ENCODE results near the gene CD109.
A peak's percentile ranks its signal among the peaks of the same experiment; 100 is the strongest.
"Not testable (repeated sequence)": the region's sequence is repeated elsewhere in the genome, so short reads cannot be mapped to it uniquely, and the experiment has no call there.

CD109 gene

DNA sequence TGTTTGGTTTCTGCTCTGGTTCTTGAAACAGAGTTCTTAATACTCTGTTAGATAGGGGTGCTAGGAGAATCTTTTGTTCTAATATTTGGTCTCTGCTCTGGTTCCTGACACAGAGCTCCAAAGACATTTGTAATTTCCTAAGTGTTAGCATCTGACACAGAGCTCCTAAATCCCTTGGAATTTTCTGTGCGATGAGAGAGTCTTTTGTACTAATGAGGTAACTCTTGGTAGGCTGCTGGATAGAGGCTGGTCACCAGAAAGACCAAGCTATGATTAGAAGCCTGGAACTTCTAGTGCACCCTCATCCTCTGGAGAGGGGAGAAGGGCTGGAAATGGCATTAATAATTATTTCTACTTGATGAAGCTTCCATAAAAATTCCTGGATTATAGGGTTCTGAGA lies 7.7 kb upstream of the CD109 start:
- no peak for DNase-seq

DNA sequence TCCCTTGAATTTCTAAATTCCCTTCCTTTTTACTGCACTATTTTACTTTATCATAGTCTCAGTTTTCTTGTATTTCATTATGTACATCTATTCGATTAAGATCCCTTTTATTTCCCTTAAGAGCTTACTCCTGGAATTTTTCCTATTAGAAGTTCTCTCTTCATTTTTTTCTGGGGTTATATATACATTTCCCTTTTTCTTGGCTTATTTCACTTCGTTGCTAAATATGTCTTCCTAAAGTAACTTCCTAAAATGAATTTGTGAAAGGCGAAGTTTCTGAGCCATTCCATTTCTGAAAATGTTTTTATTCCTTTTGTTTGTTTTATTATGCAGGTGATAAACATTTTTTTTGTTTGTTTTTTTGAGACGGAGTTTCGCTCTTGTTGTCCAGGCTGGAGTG lies 5.9 kb upstream of the CD109 start:
- no peak for DNase-seq

GRCh38 chr6:73691512-73691911 lies 4.5 kb upstream of the CD109 start:
- no peak for DNase-seq

DNA sequence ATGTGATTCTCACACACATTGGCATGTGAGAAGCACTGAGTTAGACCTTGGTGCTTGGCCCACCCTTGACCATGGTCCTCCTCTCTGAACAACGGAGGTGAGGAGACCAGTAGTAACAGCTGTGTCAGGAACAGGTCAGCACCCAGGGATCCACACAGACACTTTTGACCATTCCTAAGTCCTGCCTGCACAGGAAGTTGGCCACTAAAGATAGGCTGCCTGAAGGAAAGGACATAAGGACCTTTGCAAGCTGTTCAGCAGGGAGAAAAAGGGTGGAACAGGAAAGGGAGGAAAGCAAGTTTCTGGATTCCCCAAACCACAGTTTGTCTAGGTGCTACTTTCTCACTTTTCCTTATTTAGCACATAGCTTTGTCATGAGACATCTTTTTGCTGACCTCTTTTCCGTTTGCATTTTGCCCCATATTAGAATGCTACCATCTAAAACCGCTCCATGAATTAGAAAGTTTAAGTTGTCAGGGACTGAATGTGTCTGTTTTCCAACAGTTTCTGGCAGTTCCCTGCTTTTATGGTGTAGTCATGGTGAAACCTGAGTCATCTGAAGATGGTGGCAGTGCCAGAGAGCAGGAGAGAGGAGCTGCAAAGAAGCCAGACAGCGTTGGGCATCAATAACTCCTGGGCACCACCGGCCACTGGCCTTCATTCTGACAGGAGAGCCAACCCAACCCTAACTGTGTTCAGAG lies 1.1 kb upstream of the CD109 start:
- DNase-seq, result peak in 7 of 14 donors; percentile 2 to 50 (median 29)

DNA sequence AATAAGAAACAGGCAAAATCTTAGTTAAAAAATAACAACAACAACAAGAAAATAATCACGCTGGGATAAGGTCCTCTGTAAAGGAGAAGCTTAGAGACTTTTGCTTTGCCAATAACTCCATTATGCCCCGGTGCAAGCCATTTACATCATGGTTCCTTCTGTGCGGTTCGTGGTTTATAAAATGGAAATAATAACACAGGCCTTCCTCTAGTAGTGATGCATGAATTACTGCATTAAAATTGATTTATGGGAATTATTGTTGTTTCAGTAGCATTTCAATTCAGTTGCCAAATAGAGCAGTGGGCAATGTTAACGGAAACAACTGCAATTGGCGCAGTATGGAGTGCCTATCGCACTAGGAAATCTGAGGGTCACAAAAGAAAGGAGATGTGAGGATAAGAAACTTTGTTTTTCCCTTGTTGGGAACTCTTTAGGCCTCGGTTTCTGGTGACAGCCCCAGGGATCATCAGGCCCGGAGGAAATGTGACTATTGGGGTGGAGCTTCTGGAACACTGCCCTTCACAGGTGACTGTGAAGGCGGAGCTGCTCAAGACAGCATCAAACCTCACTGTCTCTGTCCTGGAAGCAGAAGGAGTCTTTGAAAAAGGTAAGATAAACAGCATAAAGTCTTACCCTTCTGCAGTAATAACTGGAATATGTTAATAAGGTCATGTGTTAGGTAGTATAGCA lies 1.1 kb downstream of the CD109 start:
- DNase-seq, result no peak

DNA sequence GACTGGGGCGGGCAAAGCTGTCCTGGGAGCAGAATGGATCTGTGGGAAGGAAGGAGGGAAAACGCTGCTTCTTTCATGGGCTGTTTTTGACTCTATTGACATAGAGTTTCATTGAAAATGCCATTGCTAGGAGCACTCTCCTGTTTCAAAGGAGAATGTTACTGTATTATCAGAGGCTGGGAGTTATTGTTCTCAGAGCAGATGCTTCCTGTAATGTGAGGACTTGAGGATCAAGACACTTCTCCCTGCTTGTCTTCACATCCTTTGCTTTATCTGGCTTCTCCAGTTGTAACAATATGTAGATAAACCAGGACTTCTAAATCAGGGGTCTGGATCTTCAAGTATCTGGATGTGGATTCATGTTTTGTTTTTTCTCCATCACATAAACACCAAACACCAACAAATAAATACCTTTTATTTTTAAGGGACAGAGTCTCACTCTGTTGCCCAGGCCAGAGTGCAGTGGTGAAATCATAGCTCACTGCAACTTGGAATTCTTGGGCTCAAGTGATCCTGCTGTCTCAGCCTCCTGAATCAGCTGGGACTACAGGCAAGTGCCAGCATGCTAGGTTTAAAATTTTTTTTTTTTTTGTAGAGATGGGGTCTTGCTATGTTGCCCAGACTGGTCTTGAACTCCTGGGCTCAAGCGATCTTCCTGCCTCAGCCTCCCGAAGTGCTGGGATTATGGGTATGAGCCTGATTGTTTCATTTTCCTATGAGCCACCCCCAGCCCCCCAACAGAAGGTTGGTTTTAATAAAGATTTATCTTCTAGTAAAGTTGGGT lies 3.9 kb downstream of the CD109 start:
- DNase-seq, result no peak

- DNase-seq, result no peak
Observed at GRCh38 chr6:73702444-73702843, 6.4 kb downstream of the CD109 start.

DNA sequence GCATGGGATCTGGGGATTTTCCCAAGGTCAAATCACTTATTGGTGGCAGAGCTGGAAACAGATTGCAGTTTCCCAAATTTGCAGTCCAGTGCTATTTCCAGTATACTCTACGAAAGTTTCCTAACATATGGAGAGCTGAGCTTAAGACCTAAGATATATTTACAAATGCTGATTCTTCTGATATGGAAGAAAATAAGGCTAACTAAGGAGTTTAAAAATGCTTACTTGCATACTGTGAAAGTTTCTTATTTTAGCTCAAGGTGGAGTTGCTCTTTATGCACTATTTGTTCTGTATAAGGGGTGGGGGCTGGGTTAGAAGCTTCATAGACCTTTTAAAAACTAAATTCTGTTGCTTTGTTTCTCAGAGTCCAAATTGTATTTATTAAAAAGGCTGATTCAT lies 7.5 kb downstream of the CD109 start:
- DNase-seq, result no peak

- DNase-seq, result no peak
Observed at GRCh38 chr6:73704260-73704659, 8.3 kb downstream of the CD109 start.

DNA sequence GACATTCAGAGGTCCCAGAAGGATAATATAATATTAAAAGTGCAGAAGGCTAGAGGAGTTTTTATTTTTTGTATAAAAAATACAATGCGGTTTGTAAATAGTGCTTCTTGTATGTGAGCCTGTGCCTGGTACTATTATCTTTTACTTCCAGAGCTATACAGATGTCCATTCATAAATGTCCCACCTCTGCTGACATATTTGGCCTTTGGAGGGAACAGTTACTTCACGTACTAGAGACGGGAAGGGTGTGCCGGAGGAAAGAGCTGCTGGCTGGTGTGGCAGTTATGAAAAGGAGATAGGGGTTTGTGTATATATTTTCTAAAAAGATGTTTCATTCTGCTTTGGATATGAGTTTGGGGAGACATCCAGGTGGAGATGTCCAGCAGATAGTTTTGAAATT lies 8.8 kb downstream of the CD109 start:
- DNase-seq, result no peak

- DNase-seq, result no peak
Observed at GRCh38 chr6:73706971-73707370, 11.0 kb downstream of the CD109 start.

GRCh38 chr6:73710470-73710869 lies 14.5 kb downstream of the CD109 start:
- no peak for DNase-seq

DNA sequence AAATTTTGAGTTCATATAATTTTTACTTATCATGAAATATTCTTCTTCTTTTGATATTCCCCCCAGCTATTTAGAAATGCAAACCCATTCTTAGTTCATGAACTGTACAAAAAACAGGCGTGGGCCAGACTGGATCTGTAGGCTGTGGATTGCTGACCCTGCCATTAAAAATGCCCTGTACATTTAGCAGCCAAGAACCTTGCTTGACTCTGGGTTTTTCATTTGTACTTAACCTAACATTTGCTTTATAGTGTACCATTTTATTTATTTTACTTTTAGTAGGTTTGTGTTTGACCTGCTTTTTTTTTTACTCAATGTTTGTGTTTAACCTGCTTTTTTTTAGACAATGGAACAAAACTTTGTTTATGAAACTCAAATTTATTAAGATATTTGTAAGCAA lies 14.9 kb downstream of the CD109 start:
- DNase-seq, result no peak

DNA sequence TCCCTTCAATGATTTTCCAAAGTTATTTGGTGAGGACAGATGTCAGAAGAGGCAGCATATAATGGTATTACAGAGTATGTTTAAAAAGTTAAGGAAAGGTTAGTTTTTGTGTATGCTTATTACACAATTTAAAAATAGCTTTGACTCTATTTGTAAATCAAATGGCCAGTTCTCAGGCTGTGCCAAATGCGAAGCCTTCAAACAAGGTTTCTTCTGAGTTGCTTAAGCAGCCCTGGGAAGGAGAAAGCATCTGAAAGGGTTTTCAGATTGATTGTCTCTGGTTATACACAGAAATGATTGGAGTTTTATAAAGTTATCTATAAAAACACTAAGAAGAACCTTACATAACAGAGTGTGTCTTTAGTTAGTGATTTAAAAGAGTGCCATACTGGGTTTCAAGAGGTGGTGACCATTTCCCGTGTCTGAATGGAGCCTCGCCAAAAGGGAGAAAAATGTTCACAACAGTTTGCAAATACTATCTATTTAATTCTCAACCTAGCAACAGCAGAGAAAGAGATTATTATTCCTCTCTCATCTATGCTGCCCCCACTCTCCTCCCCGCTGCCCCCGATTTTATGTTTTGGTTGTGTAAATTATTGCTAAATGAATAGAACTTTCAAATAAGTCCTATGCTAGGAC lies 16.7 kb downstream of the CD109 start:
- DNase-seq, result no peak

GRCh38 chr6:73713426-73714147 lies 17.6 kb downstream of the CD109 start:
- no peak for DNase-seq

DNA sequence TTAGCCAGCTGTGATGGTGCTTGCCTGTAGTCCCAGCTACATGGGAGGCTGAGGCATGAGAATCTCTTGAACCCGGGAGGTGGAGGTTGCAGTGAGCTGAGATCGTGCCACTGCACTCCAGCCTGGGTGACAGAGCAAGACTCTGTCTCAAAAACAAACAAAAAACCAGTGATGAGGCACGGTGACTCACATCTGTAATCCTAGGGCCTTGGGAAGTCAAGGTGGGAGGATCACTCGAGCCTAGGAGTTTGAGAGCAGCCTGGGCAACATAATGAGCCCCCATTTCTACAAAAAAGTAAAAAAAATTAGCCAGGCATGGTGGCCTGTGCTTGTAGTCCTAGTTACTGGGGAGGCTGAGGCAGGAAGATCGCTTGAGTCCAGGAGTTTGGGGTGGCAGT lies 19.1 kb downstream of the CD109 start:
- not testable (repeated sequence) for DNase-seq

GRCh38 chr6:73719046-73719445 lies 23.0 kb downstream of the CD109 start:
- no peak for DNase-seq

DNA sequence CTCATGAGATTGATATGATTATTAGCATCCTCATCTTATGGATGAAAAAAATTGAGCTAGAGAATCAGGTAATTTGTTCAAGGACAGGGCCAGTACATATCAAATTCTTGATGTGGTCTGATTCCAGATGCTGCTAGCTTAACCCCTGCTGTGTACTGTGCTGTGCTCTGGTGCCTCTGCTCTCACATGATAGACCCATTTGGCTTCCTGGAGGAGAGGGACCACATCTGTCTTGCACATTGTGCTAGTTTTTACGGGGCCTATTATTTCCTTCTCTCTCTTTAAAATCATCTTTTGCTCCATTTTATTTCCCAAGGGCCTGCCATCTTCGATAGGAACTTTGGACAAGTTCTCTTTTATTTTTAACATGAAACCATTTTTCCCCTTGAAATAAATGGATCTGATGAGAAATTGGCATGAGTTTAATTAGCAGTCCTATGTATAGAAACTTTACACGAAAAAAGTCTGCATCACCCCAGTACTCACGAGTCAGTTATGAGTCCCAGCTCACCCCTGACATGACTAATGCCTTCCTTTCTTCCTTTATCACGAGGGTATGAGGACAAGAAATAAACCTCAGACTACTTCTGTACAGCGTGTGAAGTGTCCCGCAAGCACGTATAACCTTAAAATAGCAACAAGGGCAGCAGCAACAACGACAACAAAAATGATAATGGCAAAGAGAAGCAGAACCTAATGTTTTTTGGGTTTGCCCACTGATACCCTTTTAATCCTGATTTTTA lies 26.5 kb downstream of the CD109 start:
- no peak for DNase-seq

DNA sequence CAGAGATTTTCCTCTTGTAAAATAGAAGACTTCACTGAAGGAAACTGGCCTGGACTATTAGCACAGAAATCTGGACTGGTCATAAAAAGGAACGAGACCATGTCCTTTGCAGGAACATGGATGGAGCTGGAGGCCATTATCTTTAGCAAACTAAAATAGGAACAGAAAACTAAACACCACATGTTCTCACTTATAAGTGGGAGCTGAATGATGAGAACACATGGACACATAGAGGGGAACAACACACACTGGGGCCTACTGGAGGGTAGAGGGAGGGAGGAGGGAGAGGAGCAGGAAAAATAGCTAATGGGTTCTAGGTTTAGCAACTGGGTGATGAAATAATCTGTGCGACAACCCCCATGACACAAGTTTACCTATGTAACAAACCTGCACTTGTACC lies 27.5 kb downstream of the CD109 start:
- DNase-seq, result not testable (repeated sequence)

GRCh38 chr6:73724389-73724788 lies 28.4 kb downstream of the CD109 start:
- no peak for DNase-seq

DNA sequence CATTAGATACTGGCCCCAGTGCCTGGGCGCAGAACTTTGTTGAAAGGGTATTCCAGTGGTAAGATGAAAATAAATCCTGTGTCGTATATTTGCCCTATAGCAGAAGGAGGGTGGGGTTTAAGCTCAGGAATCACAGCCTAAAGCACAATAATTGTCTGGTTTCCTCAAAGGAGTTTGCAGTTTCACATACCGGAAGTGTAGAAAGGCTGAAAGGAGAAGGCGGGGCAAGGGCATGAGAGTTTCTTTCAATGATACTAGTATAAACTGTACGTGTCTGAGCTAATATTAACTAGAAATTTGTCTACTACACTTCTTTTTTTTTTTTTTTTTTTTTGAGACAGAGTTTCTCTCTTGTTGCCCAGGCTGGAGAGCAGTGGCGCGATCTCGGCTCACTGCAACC lies 29.2 kb downstream of the CD109 start:
- not testable (repeated sequence) for DNase-seq

GRCh38 chr6:73727114-73727513 lies 31.1 kb downstream of the CD109 start:
- DNase-seq, result no peak

Measured in C1 segment of cervical spinal cord (tissue), 14 donors.